T-helper 22 cell (primary cell): ENCODE data around the gene DNM3.
"Not testable (repeated sequence)": the region's sequence is repeated elsewhere in the genome, so short reads cannot be mapped to it uniquely, and the experiment has no call there.

Experiments
- DNase-seq: peaks from one replicate; pipeline ENCODE4 v3.0.0-alpha.2; 2020; ENCODE audit warnings: low read depth

DNM3 gene

DNA sequence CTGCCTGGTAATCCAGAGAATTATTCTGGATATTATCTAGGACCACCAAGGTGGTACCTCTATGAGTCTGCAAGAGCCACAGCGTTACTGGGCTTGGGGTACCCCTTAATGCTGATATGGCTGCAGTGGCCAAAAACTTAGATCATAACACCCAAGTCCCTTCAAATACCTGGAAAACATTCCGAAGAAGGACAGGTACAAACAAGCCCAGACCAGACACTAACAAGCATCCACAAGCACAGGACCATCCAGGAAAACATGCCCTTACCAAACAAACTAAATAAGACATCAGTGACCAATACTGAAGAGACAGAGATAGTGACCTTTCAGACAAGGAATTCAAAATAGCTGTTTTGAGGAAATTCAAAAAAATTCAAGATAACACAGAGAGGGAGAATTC lies 582.0 kb downstream of the DNM3 start:
- no peak for DNase-seq

DNA sequence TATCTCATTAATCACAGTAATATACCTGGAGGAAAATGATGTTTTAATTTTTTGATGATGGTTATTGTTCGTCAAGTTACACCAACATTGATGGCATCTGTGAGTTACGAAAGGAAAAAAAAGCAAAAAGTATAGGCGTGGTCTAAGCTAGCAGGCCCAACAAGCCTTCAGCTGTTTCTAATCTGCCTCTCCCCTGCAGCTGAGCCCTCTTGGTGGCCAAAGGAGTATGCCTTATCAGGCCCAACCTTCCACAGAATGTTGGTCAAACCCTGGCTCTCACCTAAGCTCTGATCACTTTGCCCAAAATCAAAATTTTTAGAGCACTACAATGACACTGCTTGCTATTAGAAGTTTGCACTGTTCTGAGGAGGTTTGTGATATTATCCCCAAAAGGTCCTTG lies 584.0 kb downstream of the DNM3 start:
- no peak for DNase-seq

DNA sequence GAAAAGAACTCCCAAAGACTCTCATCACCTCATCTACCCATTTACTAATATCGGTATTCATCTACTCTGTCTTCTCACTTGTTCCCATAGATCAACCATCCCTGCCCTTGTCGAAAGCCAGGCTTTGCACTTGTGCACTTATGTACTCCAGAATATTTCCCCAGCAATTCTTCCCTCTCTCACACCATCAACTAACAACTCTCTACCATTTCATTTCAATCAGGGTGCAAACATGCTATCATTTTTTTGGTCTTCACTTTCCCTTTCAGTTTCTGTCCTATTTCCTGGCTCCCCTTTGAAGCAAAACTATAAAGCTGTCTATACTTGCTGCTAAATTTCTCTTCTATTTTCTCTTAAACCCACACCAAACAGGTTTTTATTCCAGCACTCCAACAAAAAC lies 585.9 kb downstream of the DNM3 start:
- no peak for DNase-seq

GRCh38 chr1:172429331-172430127 lies 588.2 kb downstream of the DNM3 start:
- DNase-seq = no peak

- no peak for DNase-seq
Measured at GRCh38 chr1:172430128-172430454, 588.8 kb downstream of the DNM3 start.

DNA sequence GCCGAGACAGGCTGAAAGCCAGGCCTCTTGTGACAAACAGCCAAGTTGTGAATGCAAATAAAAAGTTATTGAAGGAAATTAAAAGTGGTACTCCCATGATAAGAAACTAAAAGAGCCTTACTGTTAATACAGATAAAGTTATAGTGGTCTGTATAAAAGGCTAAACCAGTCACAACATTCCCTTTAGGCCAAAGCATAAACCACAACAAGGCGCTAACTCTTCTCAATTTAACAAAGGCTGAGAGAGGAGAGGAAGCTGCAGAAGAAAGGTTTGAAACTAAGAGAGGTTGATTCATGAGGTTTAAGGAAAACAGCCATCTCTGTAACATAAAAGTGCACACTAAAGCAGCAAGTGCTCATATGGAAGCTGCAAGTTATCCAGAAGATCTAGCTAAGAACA lies 589.9 kb downstream of the DNM3 start:
- no peak for DNase-seq

GRCh38 chr1:172431721-172432192 lies 590.5 kb downstream of the DNM3 start:
- no peak for DNase-seq

DNA sequence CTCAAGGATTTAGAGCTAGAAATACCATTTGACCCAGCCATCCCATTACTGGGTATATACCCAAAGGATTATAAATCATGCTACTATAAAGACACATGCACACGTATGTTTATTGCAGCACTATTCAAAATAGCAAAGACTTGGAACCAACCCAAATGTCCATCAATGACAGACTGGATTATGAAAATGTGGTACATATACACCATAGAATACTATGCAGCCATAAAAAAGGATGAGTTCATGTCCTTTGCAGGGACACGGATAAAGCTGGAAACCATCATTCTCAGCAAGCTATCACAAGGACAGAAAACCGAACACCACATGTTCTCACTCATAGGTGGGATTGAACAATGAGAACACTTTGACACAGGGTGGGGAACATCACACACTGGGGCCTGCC lies 595.9 kb downstream of the DNM3 start:
- not testable (repeated sequence) for DNase-seq

- DNase-seq = no peak
Measured at GRCh38 chr1:172442404-172442803, 601.1 kb downstream of the DNM3 start.

GRCh38 chr1:172442843-172443565 lies 601.7 kb downstream of the DNM3 start:
- no peak for DNase-seq

DNA sequence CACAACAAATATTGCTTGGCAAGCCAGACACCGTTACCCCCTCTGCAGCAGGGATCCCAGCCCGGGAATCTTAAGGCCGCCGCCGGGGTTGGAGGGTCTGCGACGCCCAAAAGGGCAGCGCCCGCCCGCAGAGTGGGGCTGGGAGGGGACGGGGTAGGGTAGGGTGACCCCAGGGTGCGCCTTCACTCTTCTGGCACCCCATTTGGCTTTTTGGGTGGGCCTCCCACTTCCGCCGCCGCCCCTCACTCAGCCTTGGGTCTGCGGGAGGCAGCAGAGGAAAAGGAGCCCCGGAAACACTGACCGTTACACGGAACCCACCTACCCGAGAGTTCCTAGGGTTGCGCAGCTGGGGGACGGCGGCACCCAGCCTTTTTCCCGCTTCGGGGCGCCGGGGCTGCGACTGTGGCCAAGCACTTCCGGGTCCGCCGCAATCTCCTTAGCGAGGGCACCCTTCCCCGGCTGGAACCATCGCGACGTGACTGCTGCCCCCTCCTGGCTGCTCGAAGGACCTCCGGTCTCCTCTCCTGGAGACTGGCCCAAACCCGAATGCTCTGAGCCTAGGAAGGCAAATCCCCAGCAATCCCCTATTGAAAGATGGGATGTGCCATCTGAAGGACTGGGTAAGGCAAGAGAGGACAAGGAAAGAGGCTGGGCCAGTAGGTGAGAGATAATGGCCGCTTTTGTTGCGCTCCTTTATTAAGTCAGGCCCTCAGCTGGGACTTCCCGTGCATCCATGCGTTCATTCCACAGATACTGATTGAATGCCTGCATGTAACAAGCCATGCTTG lies 602.6 kb downstream of the DNM3 start, which contains the start of gene PIGC:
Gene PIGC, minus strand, starts transcription at position 404 of the 788 bp plus-strand sequence. CDS start 1,447 bp downstream, outside the sequence.
- DNase-seq = peak; percentile 77

DNA sequence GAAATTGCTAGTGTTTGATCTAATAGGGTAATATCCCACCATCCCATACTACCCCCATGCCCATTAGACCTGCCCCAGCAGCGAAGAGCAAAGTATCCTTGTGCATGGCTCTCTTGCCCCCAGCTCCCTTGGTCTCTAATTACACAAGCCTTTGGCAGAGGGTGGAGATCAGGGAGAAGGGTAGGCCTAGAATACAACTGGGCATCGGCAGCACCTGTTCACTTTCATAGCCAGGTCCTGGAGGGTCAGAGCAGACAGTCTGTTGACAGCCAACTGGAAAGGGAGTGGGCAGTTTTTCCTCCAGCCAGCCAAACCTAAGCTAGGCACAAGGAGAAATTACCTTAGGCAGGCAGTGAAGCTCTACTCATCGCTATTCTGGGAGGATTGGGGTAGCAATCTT lies 605.2 kb downstream of the DNM3 start:
- no peak for DNase-seq

DNA sequence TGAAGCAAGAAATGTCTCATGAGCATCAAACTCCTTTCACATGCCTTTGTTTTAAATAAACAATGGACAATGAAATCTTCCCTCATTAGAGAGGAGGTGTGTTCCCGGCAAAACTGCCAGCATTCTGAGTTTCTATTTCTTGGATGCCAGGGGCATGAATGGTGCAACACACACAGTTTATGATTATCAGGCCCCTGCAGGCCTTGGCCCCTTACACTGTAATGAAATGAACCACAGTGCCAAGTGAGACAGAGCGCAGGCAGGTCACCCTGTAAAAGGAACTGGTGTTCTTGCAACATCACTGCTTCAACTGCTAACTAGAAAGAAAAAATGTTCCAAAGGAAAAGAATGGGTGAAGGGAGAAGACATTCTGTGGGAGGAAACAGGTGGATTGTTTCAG lies 606.3 kb downstream of the DNM3 start:
- DNase-seq = no peak

DNA sequence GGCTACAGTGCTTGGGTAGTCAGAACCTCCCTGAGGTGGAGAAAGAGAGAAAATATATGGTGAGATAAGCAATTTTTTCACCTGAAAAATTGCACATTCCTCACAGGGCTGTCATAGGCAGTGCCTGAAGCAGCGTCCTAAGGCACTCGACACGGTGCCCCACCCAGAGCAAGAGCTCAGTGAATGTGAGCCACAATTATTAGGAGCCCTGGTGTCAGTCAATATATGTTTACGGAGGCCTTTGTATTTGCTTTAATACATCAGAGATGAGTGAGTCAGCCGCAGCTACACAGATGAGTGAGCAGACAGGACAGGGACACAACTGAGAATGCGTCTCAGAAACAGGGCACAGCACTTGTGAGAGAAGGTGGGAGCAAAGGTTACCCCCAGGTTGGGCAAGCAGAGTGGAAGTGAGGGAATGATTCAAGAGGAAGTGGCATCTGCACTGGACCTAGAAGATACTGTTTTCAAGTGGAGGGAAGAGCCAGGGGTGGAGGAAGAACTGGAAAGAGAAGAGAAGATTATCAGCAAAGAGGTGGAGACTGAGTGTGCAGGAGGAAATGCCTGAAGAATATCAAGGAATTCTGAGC lies 607.8 kb downstream of the DNM3 start:
- DNase-seq = no peak

DNA sequence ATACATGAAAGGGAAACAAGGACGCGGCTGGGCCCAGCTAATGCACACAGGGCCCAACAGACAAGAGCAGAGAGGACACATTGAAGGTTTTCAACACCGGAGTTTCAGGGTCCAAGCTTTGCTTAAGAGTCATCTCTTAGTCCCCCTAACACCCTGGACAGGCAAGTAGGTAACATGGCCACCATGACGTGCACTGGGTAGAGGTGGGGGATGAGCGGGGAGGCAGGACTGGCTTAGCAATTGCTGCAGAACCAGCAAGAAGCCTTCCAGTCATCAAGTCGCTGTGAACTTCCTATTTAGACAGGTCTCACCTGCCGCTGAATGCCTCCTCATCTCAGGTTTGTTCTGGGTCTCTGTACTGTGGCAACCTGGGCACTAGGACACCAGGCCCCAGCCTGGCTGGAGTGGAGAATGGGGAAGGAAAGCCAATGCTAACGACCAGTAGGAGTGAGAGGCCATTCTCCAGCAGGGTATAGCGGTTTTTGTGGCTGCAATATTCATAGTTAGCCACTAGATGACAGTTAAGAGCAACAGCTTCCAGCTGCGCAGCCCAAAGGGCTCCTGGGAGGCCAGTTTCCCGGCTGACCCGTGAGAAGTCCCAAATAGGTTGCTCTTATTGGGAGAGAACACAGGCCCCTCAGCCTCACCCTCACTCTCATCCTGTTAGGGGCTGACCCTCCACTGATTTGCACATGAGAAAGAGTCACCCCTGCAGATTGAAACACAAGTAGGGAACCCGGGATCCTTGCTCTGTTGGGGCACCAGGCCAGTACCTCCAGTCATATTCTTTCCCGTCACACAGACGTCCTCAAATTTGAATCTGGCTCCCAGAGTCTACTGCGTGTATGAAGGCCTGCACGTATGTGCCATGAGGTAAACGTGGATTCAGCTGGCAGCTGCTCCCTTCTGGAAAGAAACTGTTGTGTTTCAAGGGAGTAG lies 608.6 kb downstream of the DNM3 start:
- no peak for DNase-seq

GRCh38 chr1:172450524-172450885 lies 609.2 kb downstream of the DNM3 start:
- no peak for DNase-seq

DNA sequence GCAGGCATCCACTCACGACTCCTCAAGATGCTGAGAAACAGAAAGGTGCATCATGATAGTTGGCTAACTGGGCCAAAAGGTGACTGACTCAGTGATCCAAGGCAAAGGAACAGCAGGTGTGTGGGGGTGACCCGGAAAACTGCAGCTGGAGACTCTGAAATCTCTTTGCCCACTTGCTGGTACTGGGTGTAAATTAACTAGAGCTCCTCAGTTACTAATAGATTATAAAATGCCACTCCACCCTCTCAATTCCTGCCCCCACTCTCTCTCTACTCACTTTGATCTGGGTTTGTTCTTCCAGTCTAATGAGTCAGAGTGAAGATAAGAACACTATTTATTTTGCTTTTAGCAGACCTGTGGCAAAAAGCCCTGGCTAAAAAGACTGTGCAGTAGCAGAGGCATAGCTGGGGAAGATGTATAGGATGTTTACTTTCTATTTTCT lies 609.7 kb downstream of the DNM3 start:
- no peak for DNase-seq

DNA sequence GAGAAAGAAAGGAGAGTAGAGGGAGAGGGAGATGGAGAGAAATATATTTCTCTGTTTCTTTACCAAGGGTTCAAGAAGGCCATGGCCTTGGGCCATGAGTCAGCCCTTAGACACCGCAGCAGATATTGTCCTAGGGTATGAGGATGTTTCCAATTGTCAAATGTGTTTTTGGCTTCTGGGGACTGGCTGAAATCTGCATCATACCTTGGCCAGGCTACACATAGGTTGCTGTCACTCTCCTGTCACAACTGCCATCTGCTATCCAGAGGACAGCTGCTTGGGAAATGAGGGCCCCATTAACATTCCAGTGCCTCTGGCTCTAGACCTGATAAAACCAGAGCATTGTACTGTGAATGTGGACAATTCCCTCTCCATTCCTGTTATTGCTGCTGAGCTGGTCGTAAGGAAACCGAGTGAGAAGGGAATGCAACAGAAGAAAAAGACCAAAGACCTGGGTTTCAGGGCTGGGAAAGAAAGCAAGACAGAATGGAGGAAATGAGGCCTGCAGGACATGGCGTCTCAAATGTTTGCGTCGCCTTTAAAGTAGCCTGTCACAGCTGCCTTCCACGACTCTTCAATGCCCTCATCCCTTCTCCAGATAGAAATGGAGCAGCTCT lies 611.3 kb downstream of the DNM3 start:
- DNase-seq = no peak

DNA sequence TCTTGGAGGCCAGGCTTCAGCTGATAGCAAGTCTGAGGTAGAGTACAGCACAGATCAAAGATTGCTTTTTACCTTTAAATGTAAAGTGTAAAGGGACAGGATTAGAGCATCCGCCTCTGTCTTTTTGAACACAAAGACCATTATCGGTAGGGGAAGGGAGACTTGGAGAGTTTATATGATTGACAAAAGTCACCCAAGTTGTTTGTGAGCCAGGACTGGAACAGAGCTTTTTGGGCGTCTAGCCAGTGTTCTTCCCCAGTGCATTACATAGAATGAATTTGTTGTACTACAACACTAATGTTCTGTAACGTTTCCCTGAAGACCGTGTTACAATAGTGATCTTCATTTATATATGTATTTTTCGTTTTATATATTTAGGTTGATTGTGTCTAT lies 611.9 kb downstream of the DNM3 start:
- DNase-seq = no peak

- DNase-seq = no peak
Measured at GRCh38 chr1:172453607-172454006, 612.3 kb downstream of the DNM3 start.

DNA sequence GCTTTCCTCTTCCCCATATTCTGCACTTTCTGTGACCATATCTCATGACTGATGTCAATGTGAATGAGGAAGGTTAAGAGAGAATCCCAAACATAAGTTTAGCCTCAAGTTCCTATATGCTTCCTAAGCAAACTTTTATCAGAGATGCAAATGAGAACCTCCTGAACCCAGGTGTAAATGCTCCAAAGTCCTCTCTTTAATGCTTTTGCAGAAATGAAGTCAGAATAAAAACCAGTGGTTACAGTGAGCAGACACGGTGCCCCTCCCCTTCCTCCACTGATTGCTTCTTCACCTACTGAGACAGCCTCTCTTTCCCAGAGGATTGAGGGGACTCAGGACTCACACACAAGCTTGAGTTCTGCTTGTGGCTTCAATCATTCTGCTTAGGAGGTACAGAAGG lies 614.2 kb downstream of the DNM3 start:
- no peak for DNase-seq
